HCT116 (cell line): ENCODE results near the gene C22orf39. TPM values are rescaled to one million over a fixed set of nuclear protein-coding genes. Genes with fewer than 3 reads are reported as not detected.

Experiments used
- ATAC-seq: fragments of 200-7000 bp; cut with Tn5 transposase; 2 replicates; pipeline ENCODE4 v1.9.1; 2020; ENCODE audit warnings: mild to moderate bottlenecking, moderate library complexity
- BruUV-seq: library from RNA; stranded (reverse); fragments of 400-500 nt; replicated peaks from 2 replicates; lab custom pipeline; 2021; lab: Mats Ljungman, UMichigan
- CTCF ChIA-PET: fragments of 300-600 bp; sonication (Branson Sonifier 250); formaldehyde crosslinking; loops from one replicate; lab custom pipeline; 2021; ENCODE audit warnings: antibody characterized with exemption; lab: Charles Lee
- POLR2A ChIA-PET: fragments of 300-600, 350-600 bp; sonication (Branson Sonifier 250); formaldehyde crosslinking; loops from one replicate; lab custom pipeline; 2021; ENCODE audit warnings: antibody characterized with exemption; lab: Charles Lee
- RAD21 ChIA-PET, 2 experiments: fragments of 300-600 bp; sonication (Branson Sonifier 250); formaldehyde crosslinking; loops; one replicate each; lab custom pipeline; 2023; ENCODE audit warnings: low total read pairs in 2 of 2; ENCODE audit not compliant: uncharacterized antibody in 2 of 2, unreplicated experiment in 2 of 2, low non-redundant PET in 1 of 2; lab: Charles Lee
- DNase-seq: peaks from one replicate; pipeline ENCODE4 v3.0.0-alpha.2; 2010; ENCODE audit warnings: low read depth, low spot score
- H2AFZ ChIP-seq: fragments of 200-600 bp; shearing (Covaris generic), sonication (generic); 2 replicates; pipeline ENCODE4 v1.6.1; 2017; ENCODE audit warnings: low read depth, mixed run types, mixed read lengths, antibody characterized with exemption, low read length; ENCODE audit not compliant: poor library complexity, severe bottlenecking
- H3K27ac ChIP-seq: 2 replicates; pipeline ENCODE4 v1.5.1; 2012; ENCODE audit warnings: low read depth, low read length
- H3K27me3 ChIP-seq: fragments of 200-600 bp; sonication (generic); 2 replicates; pipeline ENCODE4 v1.6.1; 2016; ENCODE audit warnings: mixed run types, low read length, mixed read lengths; ENCODE audit not compliant: insufficient read depth
- H3K36me3 ChIP-seq, 2 experiments: fragments of 200-500 bp in 1 of 2; fragments of 200-600 bp in 1 of 2; sonication (Bioruptor generic) in 1 of 2; sonication (generic) in 1 of 2; 2 replicates each; pipeline versions ENCODE4 v1.5.1 to v1.6.1; 2014 to 2016; ENCODE audit warnings: low read length in 2 of 2, inconsistent platforms in 1 of 2, mixed read lengths in 1 of 2, mixed run types in 1 of 2; ENCODE audit not compliant: insufficient read depth in 2 of 2, control insufficient read depth in 1 of 2
- H3K4me1 ChIP-seq, 2 experiments: fragments of 200-600 bp in 1 of 2; sonication (generic) in 1 of 2; 2 replicates each; pipeline versions ENCODE4 v1.5.1 to v1.6.1; 2012 to 2017; ENCODE audit warnings: low read length in 2 of 2, inconsistent platforms in 1 of 2, mild to moderate bottlenecking in 1 of 2, mixed read lengths in 1 of 2, mixed run types in 1 of 2, moderate library complexity in 1 of 2; ENCODE audit not compliant: insufficient read depth in 2 of 2, control insufficient read depth in 1 of 2
- H3K4me2 ChIP-seq: fragments of 200-600 bp; sonication (generic); 2 replicates; pipeline ENCODE4 v1.6.1; 2017; ENCODE audit warnings: mixed run types, low read length, mixed read lengths
- H3K4me3 ChIP-seq, 2 experiments: fragments of 200-600 bp in 1 of 2; sonication (generic) in 1 of 2; replicated peaks in 1 of 2; 2 replicates each; pipeline ENCODE4 v1.5.1; 2011 to 2016; ENCODE audit warnings: low read length in 2 of 2, control low read depth in 1 of 2, low read depth in 1 of 2, mild to moderate bottlenecking in 1 of 2, mixed read lengths in 1 of 2, mixed run types in 1 of 2
- H3K79me2 ChIP-seq: fragments of 200-600 bp; sonication (generic); 2 replicates; pipeline ENCODE4 v1.6.1; 2017; ENCODE audit warnings: mild to moderate bottlenecking, mixed run types, low read length, moderate library complexity, mixed read lengths; ENCODE audit not compliant: insufficient read depth
- H3K9ac ChIP-seq: fragments of 200-600 bp; sonication (generic); 2 replicates; pipeline ENCODE4 v1.6.1; 2016; ENCODE audit warnings: low read length, mixed read lengths
- H3K9me2 ChIP-seq: fragments of 200-600 bp; sonication (generic), shearing (Covaris generic); 2 replicates; pipeline ENCODE4 v1.6.1; 2017; ENCODE audit warnings: mixed run types, mild to moderate bottlenecking, moderate library complexity; ENCODE audit not compliant: insufficient read depth
- H3K9me3 ChIP-seq, 2 experiments: fragments of 200-500 bp in 1 of 2; fragments of 200-600 bp in 1 of 2; sonication (Bioruptor generic) in 1 of 2; sonication (generic) in 1 of 2; 2 replicates each; pipeline ENCODE4 v1.6.1; 2014 to 2017; ENCODE audit warnings: low read length in 2 of 2, mixed read lengths in 2 of 2, inconsistent platforms in 1 of 2, low read depth in 1 of 2, mild to moderate bottlenecking in 1 of 2, mixed run types in 1 of 2, moderate library complexity in 1 of 2; ENCODE audit not compliant: control insufficient read depth in 1 of 2, insufficient read depth in 1 of 2
- H4K20me1 ChIP-seq: fragments of 200-600 bp; sonication (generic), shearing (Covaris generic); 2 replicates; pipeline ENCODE4 v1.6.1; 2017; ENCODE audit warnings: mixed run types, mild to moderate bottlenecking, moderate library complexity; ENCODE audit not compliant: insufficient read depth
- ATF3 ChIP-seq: IDR thresholded peaks from 2 replicates; pipeline ENCODE4 v1.6.1; 2012
- CBX3 ChIP-seq: IDR thresholded peaks from 2 replicates; pipeline ENCODE4 v1.6.1; 2012; ENCODE audit warnings: low read depth
- EZH2 ChIP-seq: fragments of 200-600 bp; sonication (generic); IDR thresholded peaks from 2 replicates; pipeline ENCODE4 v1.6.1; 2017; ENCODE audit warnings: antibody characterized with exemption, mixed run types
- EZH2phosphoT487 ChIP-seq: fragments of 200-600 bp; IDR thresholded peaks from 2 replicates; pipeline ENCODE4 v1.6.1; 2018; ENCODE audit warnings: antibody characterized with exemption, borderline replicate concordance
- FOSL1 ChIP-seq: IDR thresholded peaks from 2 replicates; pipeline ENCODE4 v1.6.1; 2012; ENCODE audit warnings: low read depth
- JUND ChIP-seq: IDR thresholded peaks from 2 replicates; pipeline ENCODE4 v1.6.1; 2012
- MAX ChIP-seq: IDR thresholded peaks from 2 replicates; pipeline ENCODE4 v1.6.1; 2012
- POLR2A ChIP-seq: IDR thresholded peaks from 2 replicates; pipeline ENCODE4 v1.7.0; 2011; ENCODE audit warnings: borderline replicate concordance; ENCODE audit not compliant: insufficient read depth, insufficient read length; ENCODE audit errors: extremely low read depth
- POLR2AphosphoS5 ChIP-seq: IDR thresholded peaks from 2 replicates; pipeline ENCODE4 v1.6.1; 2011; ENCODE audit warnings: mild to moderate bottlenecking, low read depth, low read length, moderate library complexity
- REST ChIP-seq: IDR thresholded peaks from 2 replicates; pipeline ENCODE4 v1.6.1; 2012; ENCODE audit warnings: low read depth
- SP1 ChIP-seq: IDR thresholded peaks from 2 replicates; pipeline ENCODE4 v1.6.1; 2012; ENCODE audit warnings: low read depth
- SRF ChIP-seq: IDR thresholded peaks from 2 replicates; pipeline ENCODE4 v1.6.1; 2012; ENCODE audit warnings: low read depth
- TCF7L2 ChIP-seq: IDR thresholded peaks from 2 replicates; pipeline ENCODE4 v1.7.0; 2011; ENCODE audit warnings: borderline replicate concordance, inconsistent platforms; ENCODE audit not compliant: insufficient read depth, insufficient read length; ENCODE audit errors: extremely low read depth
- YY1 ChIP-seq: IDR thresholded peaks from 2 replicates; pipeline ENCODE4 v1.6.1; 2011; ENCODE audit warnings: low read length, low read depth, moderate library complexity, mild to moderate bottlenecking; ENCODE audit not compliant: insufficient replicate concordance; ENCODE audit errors: extremely low read depth
- ZBTB33 ChIP-seq: IDR thresholded peaks from 2 replicates; pipeline ENCODE4 v1.6.1; 2011; ENCODE audit warnings: mild to moderate bottlenecking, low read length, moderate library complexity; ENCODE audit not compliant: insufficient replicate concordance; ENCODE audit errors: extremely low read depth
- ZFX ChIP-seq: fragments of 450-650 bp; IDR thresholded peaks from 2 replicates; pipeline ENCODE4 v1.6.1; 2017
- intact Hi-C: fragments of 100-400 bp; cut with micrococcal nuclease; formaldehyde crosslinking; loops from 2 replicates; pipeline ENCODE4 v1.10.0; 2022
- total RNA-seq: library from RNA; stranded (reverse); gene quantifications from one replicate; pipeline ENCODE4 v1.2.1, GENCODE V29; 2021; ENCODE audit not compliant: unreplicated experiment

The C22orf39 gene
- total RNA-seq, 1 experiment from 2014 or later = 17.7 TPM

- Histone ChIP-seq H3K4me3 (no peak overlapping the region), H2AFZ (no peak overlapping the region), H3K4me1 (peaks cover 0 to 4% of the 10 kb centered on the region in 2 experiments; a peak in 2 of 4 replicates), H3K36me3 (peaks cover 17 to 26% of the 10 kb centered on the region in 2 experiments; a peak in 3 of 4 replicates), H3K9me3 (no peaks in the 10 kb centered on the region), H3K27ac (no peak overlapping the region), H4K20me1 (no peaks in the 10 kb centered on the region), H3K4me2 (no peak overlapping the region), H3K9me2 (no peaks in the 10 kb centered on the region), H3K79me2 (no peaks in the 10 kb centered on the region), H3K9ac (no peak overlapping the region), H3K27me3 (no peaks in the 10 kb centered on the region)
- ChIA-PET RAD21 (no interaction called here), POLR2A (no interaction called here), CTCF (no interaction called here)
- no peak for TF ChIP-seq FOSL1
- TF ChIP-seq SP1 = no peak
- no peak for TF ChIP-seq YY1
- no peak for TF ChIP-seq POLR2A
- TF ChIP-seq MAX = no peak
- no peak for TF ChIP-seq CBX3
- TF ChIP-seq JUND = no peak
- no peak for TF ChIP-seq ZFX
- no peak for TF ChIP-seq TCF7L2
- TF ChIP-seq EZH2phosphoT487 = no peak
- no peak for TF ChIP-seq POLR2AphosphoS5
- no peak for TF ChIP-seq SRF
- no peak for TF ChIP-seq ZBTB33
- no peak for TF ChIP-seq ATF3
- TF ChIP-seq EZH2 = no peak
- TF ChIP-seq REST = no peak
- intact Hi-C loops = no loop called here
- ATAC-seq = no peak
- no TSS peak for BruUV-seq
- DNase-seq = no peak
Measured at GRCh38 chr22:19398652-19399051, 48.9 kb downstream of the C22orf39 start.
